ENCODE measurements around the gene CDK5RAP2.
"Not testable (repeated sequence)": the region's sequence is repeated elsewhere in the genome, so short reads cannot be mapped to it uniquely, and the experiment has no call there.

The CDK5RAP2 gene

DNA sequence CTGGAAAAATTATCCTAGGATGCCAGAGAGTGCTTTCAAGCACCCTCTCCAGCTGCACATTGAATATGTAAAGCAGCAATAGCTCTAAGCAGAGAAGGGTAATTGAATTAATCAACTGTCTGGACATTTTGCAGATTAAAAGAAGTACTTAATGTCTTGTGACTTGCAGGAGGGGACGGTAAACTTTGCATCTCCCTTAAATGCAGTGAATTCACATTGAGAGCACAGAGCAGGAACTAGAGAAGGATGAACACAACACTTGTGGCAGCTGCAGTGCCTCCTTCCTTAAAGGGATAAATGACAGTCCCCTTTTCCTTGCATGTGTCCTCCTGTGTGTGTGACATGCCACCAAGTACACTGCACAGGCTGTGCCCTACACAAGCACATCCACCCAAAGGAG is 7.4 kb upstream of the CDK5RAP2 start:
- DNase-seq (ENCODE audit: low spot score): no peak

DNA sequence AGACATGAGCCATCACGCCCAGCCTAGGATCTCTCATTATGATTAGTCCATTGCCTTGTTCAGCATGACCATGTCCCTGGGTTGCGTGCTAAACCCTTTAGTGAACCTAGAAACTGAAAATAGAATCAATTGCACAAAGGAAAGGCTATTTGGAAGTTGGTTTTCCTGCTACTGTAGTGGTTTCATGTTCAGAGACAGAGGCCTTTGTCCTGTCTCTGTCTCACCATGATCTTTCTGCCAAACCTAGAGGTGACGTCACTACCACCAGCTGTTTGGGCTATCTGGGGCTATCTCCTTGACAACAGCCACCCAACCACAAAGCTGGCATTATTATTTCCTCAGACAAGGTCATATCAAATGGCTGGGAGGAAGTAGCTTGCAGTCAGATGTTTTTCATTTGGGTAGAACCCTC is 4.0 kb upstream of the CDK5RAP2 start:
- DNase-seq (ENCODE audit: low spot score): peak; percentile 41

DNA sequence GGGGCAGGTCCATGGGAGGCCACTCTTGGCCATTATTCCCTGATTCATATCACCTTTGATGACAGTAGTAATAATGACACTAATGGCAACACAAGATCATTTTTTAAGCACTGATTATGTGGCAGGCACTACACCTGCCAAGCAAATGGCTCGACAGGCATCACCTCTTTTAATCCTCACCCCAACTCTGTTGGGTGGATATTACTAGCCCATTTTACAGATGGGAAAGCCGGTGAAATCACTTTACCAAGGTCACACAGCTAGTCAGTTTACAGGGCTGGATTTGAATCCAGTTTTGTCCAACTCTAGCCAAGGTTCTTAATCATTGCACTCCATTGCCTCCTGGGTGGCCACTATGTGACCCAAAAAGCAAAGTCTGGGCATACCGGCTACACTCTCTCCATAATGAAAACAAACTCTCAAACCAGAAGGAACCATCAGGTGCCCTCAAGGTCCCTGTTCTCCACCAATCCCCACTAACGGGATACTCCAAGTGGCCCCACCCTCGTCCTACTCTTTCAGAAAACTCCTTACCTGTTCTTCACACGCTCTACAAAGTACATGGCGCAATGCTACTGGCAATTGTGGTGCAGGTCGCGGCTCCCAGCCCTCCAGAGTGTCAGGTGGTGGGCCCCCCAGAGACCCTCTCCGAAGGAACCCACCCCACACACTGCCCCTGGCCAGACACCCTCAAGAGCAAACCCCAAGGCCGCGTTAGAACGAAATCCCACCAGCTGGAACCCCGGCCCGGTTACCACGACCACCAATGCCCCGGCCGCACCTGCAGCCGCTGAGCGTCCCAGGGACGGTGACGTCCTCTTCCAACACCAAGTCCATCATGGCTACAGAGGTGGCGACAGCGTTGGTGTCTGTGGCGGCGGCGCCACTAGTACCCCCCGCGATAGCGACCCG is 572 bp downstream of the CDK5RAP2 start:
- no peak for DNase-seq (ENCODE audit: low spot score)

DNA sequence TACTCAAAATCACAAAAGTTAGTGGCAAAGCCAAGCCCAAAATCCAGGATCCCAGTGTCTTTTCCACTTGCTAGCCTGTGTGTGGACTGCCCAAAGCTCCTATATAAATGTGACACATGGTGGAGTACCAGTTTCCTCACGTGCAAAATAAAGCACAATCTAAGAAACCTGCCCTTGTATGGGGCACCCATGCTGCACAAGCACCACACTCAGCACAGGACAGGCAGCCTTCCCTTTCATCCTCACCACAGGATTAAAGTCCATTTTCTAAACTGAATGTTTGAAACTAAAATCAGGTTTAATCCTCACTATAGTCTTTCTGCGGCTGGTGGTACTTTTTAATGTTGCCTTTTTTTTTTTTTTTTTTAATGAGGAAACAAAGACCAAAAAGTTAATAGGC is 5.5 kb downstream of the CDK5RAP2 start:
- no peak for DNase-seq (ENCODE audit: low spot score)

DNA sequence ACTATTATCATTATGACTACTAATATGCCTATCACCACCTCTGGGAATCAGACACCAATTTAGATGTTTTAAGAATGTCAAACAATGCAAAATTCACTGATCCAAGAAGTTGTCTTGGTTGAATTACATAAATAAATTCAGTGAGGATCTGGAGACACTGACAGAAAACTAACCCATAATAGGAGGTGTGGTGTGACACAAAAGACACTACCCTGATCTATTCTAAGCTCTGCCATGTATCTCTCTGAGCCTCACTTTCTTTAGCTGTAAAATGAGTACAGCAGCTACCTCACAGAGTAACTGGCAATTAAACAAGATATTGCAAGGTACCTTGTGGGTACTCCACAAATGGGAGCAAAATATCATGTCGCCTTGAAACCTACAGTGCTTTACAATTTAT is 7.5 kb downstream of the CDK5RAP2 start:
- no peak for DNase-seq (ENCODE audit: low spot score)

DNA sequence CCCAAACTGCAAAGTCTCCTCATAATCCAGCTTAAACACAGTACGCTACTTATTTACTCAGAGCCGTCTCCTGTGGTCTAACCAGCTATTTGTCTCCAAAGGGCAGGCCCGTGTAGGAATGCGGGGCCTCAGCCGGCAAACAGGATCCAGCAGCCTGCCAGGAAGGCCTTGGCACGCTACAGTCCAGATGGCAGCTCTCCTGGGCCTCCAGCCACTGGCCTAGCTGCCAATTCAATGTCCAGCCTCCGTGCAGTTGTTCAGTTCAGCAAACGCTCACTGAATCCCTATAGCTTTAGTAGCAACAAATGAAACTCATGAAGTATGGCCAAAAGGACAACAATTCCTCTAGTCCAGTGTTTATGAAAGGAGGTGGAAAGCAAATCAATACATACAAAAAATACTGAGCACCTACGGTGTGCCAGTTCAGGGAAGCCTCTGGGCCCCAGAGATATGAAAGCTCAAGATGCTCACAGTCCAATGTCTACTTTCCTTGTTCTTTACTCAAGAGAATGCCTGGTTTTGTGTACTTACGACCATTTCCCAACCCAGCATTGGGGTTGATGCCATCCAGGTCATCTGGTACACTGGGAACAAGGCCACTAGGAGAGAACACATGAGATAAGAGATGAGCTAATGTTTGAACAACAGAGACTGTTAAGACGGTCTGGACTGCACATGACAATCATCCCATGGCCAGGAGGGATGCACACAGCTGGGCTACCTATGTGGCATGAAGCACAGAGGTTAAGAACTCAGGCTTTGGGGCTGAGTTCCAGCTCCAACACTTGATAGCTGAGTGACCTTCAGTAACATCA is 8.3 kb downstream of the CDK5RAP2 start:
- no peak for DNase-seq (ENCODE audit: low spot score)

DNA sequence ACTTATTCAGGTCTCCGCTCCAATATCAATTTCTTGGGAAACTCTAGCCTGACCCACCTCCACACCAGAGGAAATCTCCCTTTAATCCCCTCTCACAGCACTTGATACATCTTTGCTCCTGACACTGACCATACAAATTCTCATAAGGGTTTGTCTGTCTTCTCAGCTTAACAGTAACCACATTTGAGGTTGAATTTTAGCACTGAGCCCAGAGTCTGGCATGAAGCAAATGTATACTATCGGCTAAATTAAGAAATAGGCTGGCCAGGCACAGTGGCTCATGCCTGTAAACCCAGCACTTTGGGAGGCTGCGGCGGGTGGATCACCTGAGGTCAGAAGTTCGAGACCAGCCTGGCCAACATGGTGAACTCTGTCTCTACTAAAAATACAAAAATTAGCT is 9.7 kb downstream of the CDK5RAP2 start:
- DNase-seq (ENCODE audit: low spot score): no peak

DNA sequence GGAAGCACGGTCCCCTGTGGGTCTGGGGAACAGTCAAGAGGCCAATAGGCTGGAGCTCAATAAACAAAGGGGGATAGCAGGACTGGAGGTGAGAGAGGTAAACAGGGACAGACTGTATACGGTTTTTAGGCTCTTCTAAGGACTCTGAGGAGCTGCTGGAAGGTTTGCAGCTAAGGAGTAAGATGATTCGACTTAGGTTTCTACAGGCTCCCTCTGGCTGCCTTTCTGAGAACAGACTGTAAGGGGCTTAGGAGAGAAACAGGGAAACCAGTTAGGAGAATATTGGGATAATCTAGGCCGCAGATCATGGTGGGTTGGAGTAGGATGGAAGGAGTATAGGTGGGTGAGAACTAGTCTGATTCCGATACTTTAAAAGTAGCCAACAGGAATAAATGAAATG is 10.4 kb downstream of the CDK5RAP2 start:
- no peak for DNase-seq (ENCODE audit: low spot score)

DNA sequence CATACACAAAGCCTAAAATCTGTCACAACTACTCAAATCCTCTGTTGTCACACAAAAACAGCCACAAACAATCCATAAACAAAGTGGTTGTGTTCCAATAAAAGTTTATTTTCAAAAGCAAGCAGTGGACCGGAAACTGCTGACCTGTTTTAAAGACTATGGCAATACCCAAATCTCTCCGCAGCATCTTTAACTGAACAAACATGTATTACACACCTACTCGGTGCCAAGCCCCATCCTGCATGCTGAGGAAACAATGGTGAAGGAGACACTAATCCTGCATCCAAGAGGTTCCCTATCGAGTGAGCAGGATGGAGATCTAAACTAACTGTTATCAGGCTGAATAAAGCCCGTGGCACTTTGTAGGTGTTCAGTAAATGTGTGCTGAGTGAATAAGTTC is 11.2 kb downstream of the CDK5RAP2 start:
- DNase-seq (ENCODE audit: low spot score): no peak

DNA sequence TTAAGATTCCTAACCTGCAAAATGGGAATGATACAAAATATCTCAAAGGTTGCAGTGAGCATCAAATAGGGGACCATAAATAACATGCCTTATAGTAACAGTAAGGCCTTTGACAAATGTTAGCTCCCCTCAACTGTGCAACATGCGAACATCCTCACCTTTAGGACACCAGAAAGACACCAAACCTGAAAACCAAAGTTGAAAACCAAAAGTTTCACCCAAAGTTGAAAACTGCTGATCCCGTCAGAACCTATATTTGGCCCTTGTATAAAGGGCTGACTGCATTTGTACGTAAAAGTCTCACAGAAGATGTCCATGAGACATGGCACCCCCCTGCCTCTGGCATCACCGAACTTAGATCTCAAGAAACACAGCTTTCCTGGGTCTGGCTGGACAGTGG is 12.1 kb downstream of the CDK5RAP2 start:
- no peak for DNase-seq (ENCODE audit: low spot score)

DNA sequence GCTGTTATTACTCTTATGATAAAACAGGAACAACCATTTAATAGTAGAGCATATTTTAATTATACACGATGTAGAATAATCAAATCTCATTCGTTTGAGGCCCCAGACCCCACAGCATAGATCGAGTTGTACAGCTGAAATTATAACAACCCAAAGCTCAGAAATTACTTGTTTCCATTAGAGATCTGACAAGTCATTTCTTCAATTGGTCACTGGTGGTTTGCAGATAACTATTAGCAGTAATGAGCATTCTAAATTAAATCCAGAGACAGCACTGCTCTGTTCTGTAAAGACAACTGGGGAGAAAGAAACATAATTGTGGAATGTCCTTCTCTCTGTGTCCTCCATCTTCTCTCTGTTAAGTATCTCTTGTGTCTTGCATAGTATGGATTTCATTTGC is 12.9 kb downstream of the CDK5RAP2 start:
- DNase-seq (ENCODE audit: low spot score): no peak

DNA sequence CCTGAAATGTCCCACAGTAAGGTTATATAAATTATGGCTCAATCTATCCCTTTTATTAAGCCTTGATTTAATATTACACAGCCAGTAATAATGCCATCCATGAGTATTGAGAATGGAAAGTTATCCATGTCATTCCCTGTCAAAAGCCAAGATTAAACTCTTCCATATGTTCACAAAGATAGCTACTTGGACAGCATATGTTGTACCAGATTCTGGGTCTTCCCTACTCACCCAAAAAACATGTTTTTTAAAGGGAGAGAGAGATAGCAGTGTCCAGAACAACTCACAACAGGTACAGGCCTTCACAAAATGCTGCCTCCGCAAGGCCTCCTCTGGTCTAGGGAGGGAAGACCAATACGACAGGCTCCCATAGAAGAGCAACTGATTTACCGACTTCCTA is 15.4 kb downstream of the CDK5RAP2 start:
- no peak for DNase-seq (ENCODE audit: low spot score)

DNA sequence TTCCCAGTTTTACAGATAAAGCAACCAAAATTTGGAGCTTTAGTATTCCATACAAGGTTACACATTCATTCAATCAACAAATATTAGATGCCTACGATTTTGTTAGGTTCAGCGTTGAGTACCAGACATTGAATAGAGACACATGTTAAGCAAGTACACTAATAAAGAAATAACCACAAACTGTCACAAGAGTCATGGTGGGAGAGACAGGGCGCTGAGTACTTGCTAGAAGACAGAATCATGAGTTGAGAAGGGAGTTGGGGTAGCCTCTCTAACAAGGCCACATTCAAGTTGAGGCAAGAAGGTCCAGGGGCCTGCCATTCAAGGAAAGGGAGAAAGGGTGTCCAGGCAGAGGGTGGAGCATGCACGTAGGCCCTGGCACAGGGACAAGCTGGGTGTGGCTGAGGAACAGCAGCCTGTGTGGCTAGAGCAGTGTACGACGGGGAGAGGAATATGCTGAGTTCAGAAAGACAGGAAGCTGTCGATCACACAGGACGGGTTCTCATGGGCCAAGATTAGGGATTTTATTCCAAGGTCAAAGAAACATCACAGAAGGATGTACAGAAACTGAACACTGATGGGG is 17.0 kb downstream of the CDK5RAP2 start:
- DNase-seq (ENCODE audit: low spot score): no peak

DNA sequence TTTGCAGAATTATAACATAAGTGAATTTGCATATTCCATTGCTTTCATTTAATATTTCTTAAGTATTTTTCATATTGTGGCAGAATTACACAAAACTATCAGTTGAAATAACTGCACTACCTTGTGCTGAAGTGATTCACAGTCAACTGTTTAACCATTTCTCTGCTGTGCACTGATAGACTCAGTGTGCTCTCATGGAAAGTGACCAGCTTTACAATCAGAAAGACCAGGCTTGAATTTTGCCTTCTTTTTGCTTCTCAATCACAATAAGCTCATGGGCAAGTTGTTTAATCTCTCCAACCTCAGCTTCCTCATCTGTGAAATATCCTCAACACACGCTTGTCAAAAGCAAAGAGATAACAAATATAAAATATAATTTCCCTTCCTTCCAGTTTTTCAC is 18.3 kb downstream of the CDK5RAP2 start:
- DNase-seq (ENCODE audit: low spot score): no peak

DNA sequence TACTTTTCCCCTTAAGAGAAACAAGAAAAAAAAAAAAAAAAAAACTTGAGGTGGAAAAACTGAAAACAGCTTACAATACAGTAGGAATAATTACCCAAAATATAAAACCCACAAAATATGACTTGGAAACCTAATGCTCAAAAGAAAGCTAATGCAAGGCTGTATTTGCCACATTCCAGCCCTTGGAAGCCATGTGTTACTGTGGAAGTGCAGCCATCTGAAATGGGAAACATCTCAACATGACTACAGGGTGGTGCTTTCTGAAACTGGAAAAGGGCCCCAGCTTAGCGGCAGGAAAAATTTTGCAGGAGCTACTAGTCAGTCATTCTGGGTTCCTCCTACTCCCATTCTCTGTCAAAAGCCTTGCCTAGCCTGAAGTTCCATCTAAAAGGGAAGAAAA is 20.4 kb downstream of the CDK5RAP2 start:
- no peak for DNase-seq (ENCODE audit: low spot score)

DNA sequence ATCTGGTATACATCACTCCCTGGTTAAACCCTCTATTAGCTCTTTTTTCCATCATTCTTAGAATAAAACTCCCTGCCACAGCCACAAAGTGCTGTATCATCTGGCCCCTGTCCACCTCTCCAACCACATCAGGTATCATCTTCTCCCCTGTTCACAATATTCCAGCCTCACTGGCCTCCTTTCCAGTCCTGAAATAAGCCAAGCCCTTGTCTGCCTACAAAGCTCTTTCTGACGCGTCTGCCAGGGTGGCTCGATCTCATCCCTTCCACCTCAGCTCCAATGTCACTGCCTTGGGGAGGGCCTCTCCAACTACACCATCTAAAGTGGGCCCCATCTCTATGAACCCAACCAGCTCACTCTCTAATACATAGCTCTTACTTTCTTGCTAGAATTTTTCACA is 21.5 kb downstream of the CDK5RAP2 start:
- DNase-seq (ENCODE audit: low spot score): no peak

DNA sequence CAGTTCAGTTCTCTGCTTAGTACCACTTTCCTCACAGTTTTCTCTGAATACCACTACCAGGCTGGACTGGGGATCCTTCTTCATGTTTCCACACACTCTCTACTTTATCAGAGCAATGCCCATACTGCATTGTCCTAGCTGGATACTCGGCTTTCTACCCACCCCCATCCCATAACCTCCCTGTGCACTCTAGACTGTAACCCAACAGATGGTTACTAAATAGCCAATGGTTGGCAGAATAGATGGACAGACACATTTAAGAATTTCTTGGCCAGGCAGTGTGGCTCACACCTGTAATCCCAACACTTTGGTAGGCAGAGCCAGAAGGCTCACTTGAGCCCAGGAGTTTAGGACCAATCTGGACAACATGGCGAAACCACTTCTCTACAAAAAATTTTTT is 22.8 kb downstream of the CDK5RAP2 start:
- DNase-seq (ENCODE audit: low spot score): no peak

DNA sequence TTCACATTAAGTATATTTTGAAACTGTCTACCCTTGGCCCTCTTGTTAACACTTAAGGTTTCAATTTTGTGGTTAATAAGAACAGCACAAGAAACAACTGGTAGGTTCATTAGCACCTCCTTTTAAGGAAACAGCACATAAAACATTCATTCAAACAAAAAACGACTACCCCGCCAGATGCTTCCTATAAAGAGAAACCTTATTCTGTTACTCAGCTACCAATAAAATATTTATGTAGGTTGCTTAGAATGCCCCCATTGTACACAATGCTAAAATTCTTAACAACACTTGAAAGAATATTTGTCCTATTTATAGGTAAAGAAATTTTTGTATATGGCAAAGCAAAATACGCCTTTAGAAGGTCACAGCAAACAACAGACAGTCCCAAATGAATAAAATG is 23.2 kb downstream of the CDK5RAP2 start:
- no peak for DNase-seq (ENCODE audit: low spot score)

DNA sequence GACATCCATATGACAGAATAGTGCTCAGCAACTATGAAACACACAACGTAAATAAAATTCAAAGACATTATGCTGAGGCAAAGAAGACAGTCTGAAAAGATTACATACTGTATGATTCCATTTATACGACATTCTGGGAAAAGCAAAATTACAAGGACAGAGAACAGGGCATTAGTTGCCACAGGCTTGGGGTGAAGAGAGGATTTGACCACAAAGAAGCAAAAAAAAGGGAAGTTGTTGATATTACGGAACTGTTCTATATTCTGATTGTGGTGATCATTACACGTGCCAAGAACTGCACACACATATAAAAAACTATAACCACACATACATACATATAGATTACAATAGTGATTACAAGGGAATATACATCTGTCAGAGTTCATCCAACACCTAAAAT is 24.1 kb downstream of the CDK5RAP2 start:
- no peak for DNase-seq (ENCODE audit: low spot score)

DNA sequence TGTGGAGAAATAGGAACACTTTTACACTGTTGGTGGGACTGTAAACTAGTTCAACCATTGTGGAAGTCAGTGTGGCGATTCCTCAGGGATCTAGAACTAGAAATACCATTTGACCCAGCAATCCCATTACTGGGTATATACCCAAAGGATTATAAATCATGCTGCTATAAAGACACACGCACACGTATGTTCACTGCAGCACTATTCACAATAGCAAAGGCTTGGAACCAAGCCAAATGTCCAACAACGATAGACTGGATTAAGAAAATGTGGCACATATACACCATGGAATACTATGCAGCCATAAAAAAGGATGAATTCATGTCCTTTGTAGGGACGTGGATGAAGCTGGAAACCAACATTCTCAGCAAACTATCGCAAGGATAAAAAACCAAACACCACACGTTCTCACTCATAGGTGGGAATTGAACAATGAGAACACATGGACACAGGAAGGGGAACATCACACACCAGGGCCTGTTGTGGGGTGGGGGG is 27.7 kb downstream of the CDK5RAP2 start:
- not testable (repeated sequence) for DNase-seq (ENCODE audit: low spot score)

DNA sequence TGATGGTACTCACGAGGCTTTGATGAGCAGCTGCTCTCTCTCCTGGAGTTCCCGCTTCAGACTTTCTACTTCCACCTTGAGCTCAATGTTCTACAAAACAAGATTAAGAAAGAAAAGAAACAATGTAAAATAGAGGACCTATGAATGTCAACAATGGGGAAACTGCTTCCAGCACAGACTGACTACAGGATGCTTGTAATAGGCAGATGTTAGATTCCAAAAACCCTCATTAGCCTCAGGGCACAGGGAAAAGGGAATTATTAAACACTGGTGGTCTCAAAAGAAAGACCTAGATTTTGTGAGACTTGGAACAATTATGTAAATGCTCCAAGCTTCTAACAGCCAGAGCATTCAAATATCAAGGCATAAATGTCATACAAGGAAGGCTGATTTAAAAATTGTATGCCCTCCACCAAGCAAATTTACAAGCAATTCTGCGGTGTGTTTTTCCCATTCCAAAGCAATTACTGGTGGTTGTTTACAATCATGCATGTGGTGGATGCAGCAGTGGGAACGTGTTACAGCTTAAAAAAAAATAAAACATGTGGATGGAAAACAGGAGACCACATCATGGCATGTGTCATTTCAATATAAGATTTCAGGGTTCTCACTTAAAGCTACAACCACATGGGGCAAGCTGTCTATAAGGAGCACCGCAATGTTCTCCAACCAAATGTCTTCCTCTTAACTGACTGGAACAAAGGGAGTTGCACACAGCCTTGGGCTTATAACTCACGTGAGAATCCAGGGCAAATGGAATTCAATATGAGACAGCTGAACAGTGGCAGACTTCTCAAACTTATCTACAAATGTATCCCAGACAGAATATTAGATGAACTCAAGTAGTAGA is 34.0 kb downstream of the CDK5RAP2 start:
- no peak for DNase-seq (ENCODE audit: low spot score)

DNA sequence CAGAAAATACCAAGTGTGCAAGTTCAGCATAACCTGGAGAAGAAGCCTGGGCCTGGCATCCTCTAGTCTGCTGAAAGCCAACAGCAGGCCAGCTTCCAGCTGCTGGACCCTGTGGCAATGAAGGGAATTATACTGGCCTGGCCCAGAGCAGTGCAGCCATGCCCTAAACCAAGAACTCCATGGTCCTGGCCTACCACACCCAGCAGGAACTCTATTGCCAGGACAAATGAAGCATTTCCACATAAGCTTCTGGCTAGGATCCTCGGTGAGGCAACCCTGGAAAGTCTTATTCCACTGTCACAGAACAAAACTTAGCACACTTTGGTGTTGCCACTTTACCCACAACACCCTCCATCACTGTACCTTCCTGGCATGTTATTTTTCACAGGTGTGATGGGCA is 35.5 kb downstream of the CDK5RAP2 start:
- DNase-seq (ENCODE audit: low spot score): no peak
